Neuronal stem cell (in vitro differentiated cells): ENCODE data around the gene COMP.

Source experiments
- DNase-seq: peaks from one replicate; pipeline ENCODE4 v3.0.0-alpha.2; 2013; ENCODE audit warnings: low spot score
- H2AFZ ChIP-seq: one replicate; pipeline ENCODE4 v1.6.1; 2013; ENCODE audit warnings: mild to moderate bottlenecking, low read length, inconsistent platforms
- H2AK5ac ChIP-seq: 2 replicates; pipeline ENCODE4 v1.6.1; 2013; ENCODE audit warnings: low read depth, mild to moderate bottlenecking, inconsistent platforms, low read length, moderate library complexity, mixed read lengths
- H2BK120ac ChIP-seq: 2 replicates; pipeline ENCODE4 v1.6.1; 2013; ENCODE audit warnings: low read depth, mild to moderate bottlenecking, inconsistent platforms, low read length, moderate library complexity, mixed read lengths
- H2BK12ac ChIP-seq: one replicate; pipeline ENCODE4 v1.6.1; 2013; ENCODE audit warnings: low read length, inconsistent platforms
- H2BK15ac ChIP-seq: 2 replicates; pipeline ENCODE4 v1.6.1; 2013; ENCODE audit warnings: mild to moderate bottlenecking, low read length, inconsistent platforms, mixed read lengths
- H2BK5ac ChIP-seq: one replicate; pipeline ENCODE4 v1.6.1; 2013; ENCODE audit warnings: inconsistent platforms, mild to moderate bottlenecking, low read length, moderate library complexity
- H3K14ac ChIP-seq: one replicate; pipeline ENCODE4 v1.6.1; 2013; ENCODE audit warnings: low read length, inconsistent platforms
- H3K18ac ChIP-seq: 2 replicates; pipeline ENCODE4 v1.6.1; 2013; ENCODE audit warnings: low read length, inconsistent platforms
- H3K23ac ChIP-seq: 2 replicates; pipeline ENCODE4 v1.6.1; 2013; ENCODE audit warnings: low read depth, mild to moderate bottlenecking, mixed read lengths, low read length, inconsistent platforms; ENCODE audit not compliant: poor library complexity
- H3K27ac ChIP-seq: replicated peaks from 3 replicates; pipeline ENCODE4 v1.5.1; 2013; ENCODE audit warnings: low read length, inconsistent platforms
- H3K27me3 ChIP-seq, 3 experiments: 2 replicates each; pipeline ENCODE4 v1.6.1; 2013; ENCODE audit warnings: low read length in 3 of 3, mild to moderate bottlenecking in 2 of 3, inconsistent platforms in 1 of 3, low read depth in 1 of 3, mixed read lengths in 1 of 3, moderate library complexity in 1 of 3; ENCODE audit not compliant: control insufficient read depth in 3 of 3, insufficient read depth in 3 of 3
- H3K36me3 ChIP-seq, 2 donors: replicated peaks in 1 of 2; 2 replicates each; pipeline ENCODE4 v1.6.1; 2013; ENCODE audit warnings: low read length in 2 of 2; ENCODE audit not compliant: control insufficient read depth in 2 of 2, insufficient read depth in 2 of 2
- H3K4ac ChIP-seq: 2 replicates; pipeline ENCODE4 v1.6.1; 2013; ENCODE audit warnings: inconsistent platforms, mild to moderate bottlenecking, low read length, moderate library complexity
- H3K4me1 ChIP-seq, 2 donors: 1 replicate in 1 of 2; 2 replicates in 1 of 2; pipeline ENCODE4 v1.6.1; 2013; ENCODE audit warnings: low read length in 2 of 2, low read depth in 1 of 2; ENCODE audit not compliant: control insufficient read depth in 2 of 2, insufficient read depth in 1 of 2
- H3K4me2 ChIP-seq: one replicate; pipeline ENCODE4 v1.6.1; 2013; ENCODE audit warnings: mild to moderate bottlenecking, low read length, inconsistent platforms; ENCODE audit not compliant: insufficient read depth, poor library complexity, severe bottlenecking
- H3K4me3 ChIP-seq, 2 donors: 2 replicates each; pipeline ENCODE4 v1.5.1; 2013; ENCODE audit warnings: low read length in 2 of 2, mild to moderate bottlenecking in 2 of 2, inconsistent platforms in 1 of 2, moderate library complexity in 1 of 2
- H3K79me1 ChIP-seq: one replicate; pipeline ENCODE4 v1.6.1; 2013; ENCODE audit warnings: low read depth, mild to moderate bottlenecking, inconsistent platforms, low read length, moderate library complexity
- H3K9ac ChIP-seq: one replicate; pipeline ENCODE4 v1.6.1; 2013; ENCODE audit warnings: mild to moderate bottlenecking, low read depth, low read length, inconsistent platforms; ENCODE audit not compliant: poor library complexity
- H3K9me3 ChIP-seq, 2 donors: replicated peaks in 1 of 2; 2 replicates each; pipeline versions ENCODE3 to v1.6.1; 2013; ENCODE audit warnings: low read length in 2 of 2, mild to moderate bottlenecking in 2 of 2, inconsistent platforms in 1 of 2, low read depth in 1 of 2, mixed read lengths in 1 of 2, moderate library complexity in 1 of 2; ENCODE audit not compliant: control insufficient read depth in 2 of 2, insufficient read depth in 1 of 2
- H4K8ac ChIP-seq: one replicate; pipeline ENCODE4 v1.6.1; 2013; ENCODE audit warnings: low read depth, mild to moderate bottlenecking, inconsistent platforms, low read length, moderate library complexity
- H4K91ac ChIP-seq: one replicate; pipeline ENCODE4 v1.6.1; 2013; ENCODE audit warnings: low read length, low read depth, mild to moderate bottlenecking, inconsistent platforms; ENCODE audit not compliant: poor library complexity
- WGBS, 2 donors: extraction: QIAGEN DNeasy Blood & Tissue Kit; methylation state at CpG; one replicate each; pipeline ENCODE4 v1.1.7; 2013; ENCODE audit warnings: missing lambda C conversion rate in 2 of 2, mixed read lengths in 1 of 2; ENCODE audit not compliant: insufficient read length in 2 of 2, insufficient replicate concordance in 1 of 2; ENCODE audit errors: extremely low coverage in 2 of 2; 5-methylcytosine and 5-hydroxymethylcytosine counted together

COMP gene

GRCh38 chr19:18762125-18763023, 28.7 kb downstream of the COMP start:
- no peak overlapping the region for H3K4ac ChIP-seq
- H3K79me1 ChIP-seq: peaks cover 3% of the 10 kb centered on the region
- peak overlapping the region; percentile 71 for H3K14ac ChIP-seq
- H3K27ac ChIP-seq: no peak overlapping the region
- H3K9ac ChIP-seq: no peak overlapping the region
- no peak overlapping the region for H2BK120ac ChIP-seq
- H2BK12ac ChIP-seq: no peak overlapping the region
- H2BK15ac ChIP-seq: no peak overlapping the region
- H3K36me3 ChIP-seq: no peaks in the 10 kb centered on the region
- no peak overlapping the region for H2AFZ ChIP-seq
- no peak overlapping the region for H3K4me2 ChIP-seq
- DNase-seq: no peak
- no peak overlapping the region for H3K4me3 ChIP-seq
- H2AK5ac ChIP-seq: no peak overlapping the region
- H3K18ac ChIP-seq: peak overlapping the region; percentile 76
- WGBS, 2 donors: no CpG with 5 or more reads among the region's 35 CpGs
- H3K27me3 ChIP-seq: no peaks in the 10 kb centered on the region
- H3K9me3 ChIP-seq: no peaks in the 10 kb centered on the region
- no peak overlapping the region for H2BK5ac ChIP-seq
- H4K91ac ChIP-seq: no peak overlapping the region
- no peaks in the 10 kb centered on the region for H3K4me1 ChIP-seq
- H3K23ac ChIP-seq: peak overlapping the region; percentile 55
- H4K8ac ChIP-seq: no peak overlapping the region

GRCh38 chr19:18761531-18762110, 29.5 kb downstream of the COMP start:
- Histone ChIP-seq H3K9ac (no peak overlapping the region), H2AK5ac (peak overlapping the region; percentile 90), H3K79me1 (peaks cover 3% of the 10 kb centered on the region), H2BK12ac (no peak overlapping the region), H2BK15ac (no peak overlapping the region), H3K4me2 (no peak overlapping the region), H4K8ac (no peak overlapping the region), H3K4ac (no peak overlapping the region), H3K27me3 (no peaks in the 10 kb centered on the region), H3K9me3 (no peaks in the 10 kb centered on the region), H3K14ac (peak overlapping the region; percentile 17), H3K4me1 (no peaks in the 10 kb centered on the region), H3K27ac (no peak overlapping the region), H3K36me3 (peaks cover 0 to 3% of the 10 kb centered on the region in 2 donors), H2BK5ac (no peak overlapping the region), H3K18ac (no peak overlapping the region), H4K91ac (no peak overlapping the region), H3K23ac (peak overlapping the region; percentile 80), H2AFZ (no peak overlapping the region), H2BK120ac (no peak overlapping the region), H3K4me3 (no peak overlapping the region)
- WGBS, 2 donors: no CpG with 5 or more reads among the region's 16 CpGs
- DNase-seq: no peak

- Histone ChIP-seq H3K9ac (peak overlapping the region; percentile 70), H3K27ac (no peak overlapping the region), H2BK15ac (no peak overlapping the region), H3K79me1 (peaks cover 3% of the 10 kb centered on the region), H2AK5ac (peak overlapping the region; percentile 90), H3K4me3 (no peak overlapping the region), H3K4me1 (no peaks in the 10 kb centered on the region), H2BK5ac (no peak overlapping the region), H2BK120ac (no peak overlapping the region), H2BK12ac (no peak overlapping the region), H3K14ac (peak overlapping the region; percentile 89), H3K4me2 (no peak overlapping the region), H4K91ac (no peak overlapping the region), H3K4ac (no peak overlapping the region), H3K9me3 (no peaks in the 10 kb centered on the region), H3K36me3 (peaks cover 0 to 7% of the 10 kb centered on the region in 2 donors), H4K8ac (no peak overlapping the region), H3K27me3 (no peaks in the 10 kb centered on the region), H3K23ac (peak overlapping the region; percentile 89), H3K18ac (peak overlapping the region; percentile 80), H2AFZ (no peak overlapping the region)
- WGBS, 2 donors: no CpG with 5 or more reads among the region's 27 CpGs
- DNase-seq: no peak
Observed at GRCh38 chr19:18760440-18761383, 30.4 kb downstream of the COMP start.
